Esophagus (tissue), 2 donors: ENCODE measurements around the gene NPDC1. TPM values are rescaled to one million over a fixed set of nuclear protein-coding genes. Genes with fewer than 3 reads are reported as not detected.

Experiments used
- H3K27ac ChIP-seq, 2 donors: one replicate each; pipeline ENCODE4 v1.5.1; 2013; ENCODE audit warnings: low read depth in 2 of 2, mild to moderate bottlenecking in 2 of 2, inconsistent platforms in 1 of 2, low read length in 1 of 2, moderate library complexity in 1 of 2
- H3K27me3 ChIP-seq, 2 donors: one replicate each; pipeline ENCODE4 v1.6.1; 2013; ENCODE audit warnings: low read length in 2 of 2, control low read depth in 1 of 2, mild to moderate bottlenecking in 1 of 2; ENCODE audit not compliant: insufficient read depth in 2 of 2, control insufficient read depth in 1 of 2
- H3K36me3 ChIP-seq, 2 donors: one replicate each; pipeline ENCODE4 v1.6.1; 2013; ENCODE audit warnings: low read length in 1 of 2; ENCODE audit not compliant: control insufficient read depth in 2 of 2, insufficient read depth in 2 of 2
- H3K4me1 ChIP-seq, 2 donors: one replicate each; pipeline ENCODE4 v1.6.1; 2013; ENCODE audit warnings: low read length in 1 of 2; ENCODE audit not compliant: control insufficient read depth in 2 of 2, insufficient read depth in 2 of 2
- H3K4me3 ChIP-seq, 2 donors: one replicate each; pipeline ENCODE4 v1.5.1; 2013; ENCODE audit warnings: low read length in 2 of 2, mild to moderate bottlenecking in 2 of 2, low read depth in 1 of 2, moderate library complexity in 1 of 2
- H3K9me3 ChIP-seq, 2 donors: one replicate each; pipeline ENCODE4 v1.6.1; 2013; ENCODE audit warnings: mild to moderate bottlenecking in 2 of 2, low read depth in 1 of 2, low read length in 1 of 2, moderate library complexity in 1 of 2; ENCODE audit not compliant: control insufficient read depth in 2 of 2, insufficient read depth in 1 of 2
- WGBS, 2 donors: extraction: QIAGEN DNeasy Blood & Tissue Kit; methylation state at CpG; one replicate each; pipeline ENCODE4 v1.1.7; 2013; 5-methylcytosine and 5-hydroxymethylcytosine counted together
- polyA plus RNA-seq, 2 donors: library from polyadenylated mRNA; stranded (reverse); fragments of 200-250 nt; gene quantifications; one replicate each; pipeline ENCODE4 v1.2.3, GENCODE V29; 2013
- donor health status: healthy with polysubstance abuse.
- donor health status: Bipolar disorder and iron deficiency.

NPDC1 gene
- polyA plus RNA-seq, 2 donors: 33.1 to 44.3 TPM

GRCh38 chr9:137028263-137029057 is 17.5 kb downstream of the NPDC1 start:
- peaks cover 0 to 3% of the 10 kb centered on the region in 2 donors for H3K36me3 ChIP-seq
- H3K4me3 ChIP-seq: peak overlapping the region; percentile 38 to 58
- peaks cover 8 to 20% of the 10 kb centered on the region in 2 donors for H3K4me1 ChIP-seq
- H3K27ac ChIP-seq: peak overlapping the region in 1 of 2 donors; percentile 66
- 0 to 1% methylated on average over 69 to 98 of the region's 98 CpGs for WGBS, 2 donors
- no peaks in the 10 kb centered on the region for H3K27me3 ChIP-seq
- H3K9me3 ChIP-seq: no peaks in the 10 kb centered on the region

GRCh38 chr9:137027369-137028262 is 18.4 kb downstream of the NPDC1 start, which contains the start of gene ABCA2:
Gene ABCA2, minus strand, starts transcription at chr9:137028237. Its CDS starts 97 bp downstream, at chr9:137028140.
- H3K4me1 ChIP-seq: peaks cover 8 to 20% of the 10 kb centered on the region in 2 donors
- H3K27me3 ChIP-seq: no peaks in the 10 kb centered on the region
- peaks cover 0 to 3% of the 10 kb centered on the region in 2 donors for H3K36me3 ChIP-seq
- WGBS, 2 donors: 4% methylated on average over 56 to 95 of the region's 95 CpGs
- no peaks in the 10 kb centered on the region for H3K9me3 ChIP-seq
- peak within 1 kb of the TSS; percentile 49 to 58 for H3K4me3 ChIP-seq
- peak within 1 kb of the TSS in 1 of 2 donors; percentile 66 for H3K27ac ChIP-seq

GRCh38 chr9:137026828-137027227 is 19.1 kb downstream of the NPDC1 start:
- WGBS, 2 donors: 53 to 54% methylated on average over 4 of the region's 4 CpGs
- no peak overlapping the region for H3K27ac ChIP-seq

GRCh38 chr9:137026384-137026783 is 19.6 kb downstream of the NPDC1 start:
- peaks cover 8 to 20% of the 10 kb centered on the region in 2 donors for H3K4me1 ChIP-seq
- no peak overlapping the region for H3K4me3 ChIP-seq
- H3K9me3 ChIP-seq: peaks cover 0 to 3% of the 10 kb centered on the region in 2 donors
- H3K27ac ChIP-seq: no peak overlapping the region
- no peaks in the 10 kb centered on the region for H3K27me3 ChIP-seq
- peaks cover 0 to 3% of the 10 kb centered on the region in 2 donors for H3K36me3 ChIP-seq
- 71 to 81% methylated on average over 2 of the region's 2 CpGs for WGBS, 2 donors

More at GRCh38 chr9:137026828-137027227, 19.1 kb downstream of the NPDC1 start:
- Histone ChIP-seq H3K9me3 (peaks cover 0 to 2% of the 10 kb centered on the region in 2 donors), H3K4me3 (no peak overlapping the region), H3K4me1 (peaks cover 8 to 20% of the 10 kb centered on the region in 2 donors), H3K36me3 (peaks cover 0 to 3% of the 10 kb centered on the region in 2 donors), H3K27me3 (no peaks in the 10 kb centered on the region)

GRCh38 chr9:137025517-137025966 is 20.4 kb downstream of the NPDC1 start:
- Histone ChIP-seq H3K4me1 (peaks cover 8 to 20% of the 10 kb centered on the region in 2 donors), H3K27ac (no peak overlapping the region), H3K27me3 (no peaks in the 10 kb centered on the region)

GRCh38 chr9:137023583-137023991 is 22.4 kb downstream of the NPDC1 start:
- Histone ChIP-seq H3K4me3 (no peak overlapping the region), H3K36me3 (peaks cover 0 to 6% of the 10 kb centered on the region in 2 donors), H3K4me1 (peaks cover 7 to 14% of the 10 kb centered on the region in 2 donors), H3K27ac (no peak overlapping the region), H3K27me3 (no peaks in the 10 kb centered on the region), H3K9me3 (peaks cover 0 to 3% of the 10 kb centered on the region in 2 donors)
- WGBS, 2 donors: 84 to 86% methylated on average over 15 of the region's 15 CpGs

More at GRCh38 chr9:137025517-137025966, 20.4 kb downstream of the NPDC1 start:
- WGBS, 2 donors: 43 to 53% methylated on average over 20 to 21 of the region's 21 CpGs
- Histone ChIP-seq H3K9me3 (peaks cover 0 to 3% of the 10 kb centered on the region in 2 donors), H3K4me3 (no peak overlapping the region), H3K36me3 (peaks cover 0 to 3% of the 10 kb centered on the region in 2 donors)

GRCh38 chr9:137023157-137023556 is 22.8 kb downstream of the NPDC1 start:
- H3K27me3 ChIP-seq: no peaks in the 10 kb centered on the region
- no peak overlapping the region for H3K4me3 ChIP-seq
- 78 to 83% methylated on average over 4 to 7 of the region's 7 CpGs for WGBS, 2 donors
- H3K27ac ChIP-seq: no peak overlapping the region
- H3K4me1 ChIP-seq: peaks cover 5 to 14% of the 10 kb centered on the region in 2 donors
- H3K36me3 ChIP-seq: peaks cover 0 to 6% of the 10 kb centered on the region in 2 donors
- peaks cover 0 to 3% of the 10 kb centered on the region in 2 donors for H3K9me3 ChIP-seq

- Histone ChIP-seq H3K4me3 (no peak overlapping the region), H3K4me1 (peaks cover 4 to 14% of the 10 kb centered on the region in 2 donors), H3K27ac (no peak overlapping the region), H3K9me3 (peaks cover 0 to 3% of the 10 kb centered on the region in 2 donors), H3K27me3 (no peaks in the 10 kb centered on the region), H3K36me3 (peaks cover 0 to 9% of the 10 kb centered on the region in 2 donors)
- WGBS, 2 donors: 84 to 91% methylated on average over 23 of the region's 23 CpGs
Observed at GRCh38 chr9:137022662-137023008, 23.3 kb downstream of the NPDC1 start.

GRCh38 chr9:137021979-137022661 is 23.9 kb downstream of the NPDC1 start:
- peak overlapping the region in 1 of 2 donors; percentile 13 for H3K27ac ChIP-seq
- peaks cover 0 to 11% of the 10 kb centered on the region in 2 donors for H3K4me1 ChIP-seq
- no peaks in the 10 kb centered on the region for H3K27me3 ChIP-seq
- 50 to 51% methylated on average over 30 of the region's 30 CpGs for WGBS, 2 donors
- H3K36me3 ChIP-seq: peaks cover 0 to 14% of the 10 kb centered on the region in 2 donors
- H3K9me3 ChIP-seq: peaks cover 0 to 3% of the 10 kb centered on the region in 2 donors
- H3K4me3 ChIP-seq: no peak overlapping the region
